GM23338 (cell line): Measurements from ENCODE around the gene UCKL1. TPM values are rescaled to one million over a fixed set of nuclear protein-coding genes. Genes with fewer than 3 reads are reported as not detected.

ENCODE experiments used
- CREB1 ChIP-seq: fragments of 250-450 bp; sonication (Bioruptor Pico); IDR thresholded peaks from 2 replicates; pipeline ENCODE4 v1.5.0; 2020; ENCODE audit warnings: low read depth, mild to moderate bottlenecking, moderate library complexity
- CTCF ChIP-seq, 2 experiments: fragments of 200-600 bp in 1 of 2; sonication (generic) in 1 of 2; conservative IDR thresholded peaks; 2 replicates each; pipeline versions ENCODE4 v1.5.1 to v1.6.1; 2016 to 2017; ENCODE audit warnings: antibody characterized with exemption in 2 of 2, low read depth in 2 of 2, mild to moderate bottlenecking in 2 of 2, moderate library complexity in 1 of 2
- ETS1 ChIP-seq: IDR thresholded peaks from 2 replicates; pipeline ENCODE4 v1.6.1; 2016; ENCODE audit warnings: antibody characterized with exemption
- EZH2 ChIP-seq: fragments of 200-600 bp; sonication (generic); IDR thresholded peaks from one replicate; pipeline ENCODE4 v1.8.0; 2017; ENCODE audit warnings: antibody characterized with exemption, mild to moderate bottlenecking, low read depth; ENCODE audit not compliant: unreplicated experiment
- EZH2phosphoT487 ChIP-seq: fragments of 200-600 bp; sonication (generic); IDR thresholded peaks from one replicate; pipeline ENCODE4 v1.8.1; 2018; ENCODE audit warnings: antibody characterized with exemption; ENCODE audit not compliant: unreplicated experiment
- JUNB ChIP-seq: IDR thresholded peaks from one replicate; pipeline ENCODE4 v1.6.1; 2016; ENCODE audit warnings: antibody characterized with exemption; ENCODE audit not compliant: unreplicated experiment
- NANOG ChIP-seq: IDR thresholded peaks from 2 replicates; pipeline ENCODE4 v1.6.1; 2016; ENCODE audit warnings: antibody characterized with exemption, borderline replicate concordance
- POLR2AphosphoS5 ChIP-seq: IDR thresholded peaks from 2 replicates; pipeline ENCODE4 v1.6.1; 2016; ENCODE audit warnings: antibody characterized with exemption, low read depth
- REST ChIP-seq: IDR thresholded peaks from one replicate; pipeline ENCODE4 v1.6.1; 2018; ENCODE audit warnings: antibody characterized with exemption; ENCODE audit not compliant: unreplicated experiment
- STAT1 ChIP-seq: IDR thresholded peaks from one replicate; pipeline ENCODE4 v1.6.1; 2016; ENCODE audit warnings: antibody characterized with exemption; ENCODE audit not compliant: unreplicated experiment
- ZNF462 ChIP-seq: fragments of 250-450 bp; sonication (Bioruptor Pico); IDR thresholded peaks from 2 replicates; pipeline ENCODE4 v1.5.0; 2020; ENCODE audit warnings: mild to moderate bottlenecking, moderate library complexity
- polyA plus RNA-seq: library from polyadenylated mRNA; unstranded; fragments of >200 nt; fragmentation: Nextera tagmentation; extraction: Ambion mirVana; gene quantifications from 2 replicates; pipeline ENCODE4 v1.2.1, GENCODE V29; 2016
- total RNA-seq: library from RNA; depleted of rRNA; stranded (reverse); fragments of >200 nt; shearing (Covaris generic); gene quantifications from 2 replicates; pipeline ENCODE4 v1.2.3, GENCODE V29; 2014

Gene UCKL1
- total and polyA plus RNA-seq, 2 experiments from 2014 or later, result 56.8 to 82.5 TPM

- no peak for TF ChIP-seq ZNF462 (CRISPR knock-in tag)
- TF ChIP-seq JUNB, result no peak
- TF ChIP-seq NANOG, result no peak
- no peak for TF ChIP-seq ETS1
- TF ChIP-seq CREB1 (CRISPR knock-in tag), result no peak
- TF ChIP-seq REST, result no peak
- no peak for TF ChIP-seq EZH2
- no peak for TF ChIP-seq EZH2phosphoT487
- TF ChIP-seq STAT1, result no peak
- TF ChIP-seq POLR2AphosphoS5, result no peak
- no peak for TF ChIP-seq CTCF (conservative IDR thresholded peaks at IDR 0.05; ENCODE audit: low read depth in 2 of 2)
These were observed 12.1 kb upstream of the UCKL1 start (continued) for GRCh38 chr20:63968136-63968927.
